Spleen (tissue), 11 donors: Measurements from ENCODE around the gene ACVRL1. TPM values are rescaled to one million over a fixed set of nuclear protein-coding genes. Genes with fewer than 3 reads are reported as not detected.

Source experiments
- DNase-seq: peaks from one replicate; pipeline ENCODE4 v3.0.0-alpha.2; 2020
- H3K27ac ChIP-seq, 8 donors: fragments of 200-600 bp; sonication (generic) in 7 of 8; 1 replicate in 4 of 8; 2 replicates in 4 of 8; pipeline versions ENCODE4 v1.5.0 to v1.8.0; 2016 to 2021; ENCODE audit warnings: inconsistent platforms in 4 of 8, mild to moderate bottlenecking in 4 of 8, moderate library complexity in 1 of 8
- H3K27me3 ChIP-seq, 7 donors: fragments of 200-600 bp; sonication (generic) in 6 of 7; replicated peaks in 1 of 7; 1 replicate in 4 of 7; 2 replicates in 3 of 7; pipeline versions ENCODE4 v1.5.0 to v1.8.0; 2016 to 2021; ENCODE audit warnings: inconsistent platforms in 3 of 7, mild to moderate bottlenecking in 1 of 7
- H3K36me3 ChIP-seq, 6 donors: fragments of 200-600 bp; sonication (generic) in 5 of 6; 1 replicate in 4 of 6; 2 replicates in 2 of 6; pipeline versions ENCODE4 v1.5.0 to v1.8.0; 2016 to 2021; ENCODE audit warnings: inconsistent platforms in 2 of 6
- H3K4me1 ChIP-seq, 6 donors: fragments of 200-600 bp; sonication (generic) in 5 of 6; 1 replicate in 3 of 6; 2 replicates in 3 of 6; pipeline versions ENCODE4 v1.5.0 to v1.8.0; 2016 to 2021; ENCODE audit warnings: inconsistent platforms in 3 of 6
- H3K4me3 ChIP-seq, 8 donors: fragments of 200-600 bp; sonication (generic) in 7 of 8; 1 replicate in 4 of 8; 2 replicates in 4 of 8; pipeline versions ENCODE4 v1.5.0 to v1.8.0; 2016 to 2021; ENCODE audit warnings: inconsistent platforms in 4 of 8, mild to moderate bottlenecking in 4 of 8, moderate library complexity in 2 of 8
- H3K9me3 ChIP-seq, 8 donors: fragments of 200-600 bp; sonication (generic) in 7 of 8; 1 replicate in 4 of 8; 2 replicates in 4 of 8; pipeline versions ENCODE4 v1.5.0 to v1.8.0; 2016 to 2021; ENCODE audit warnings: inconsistent platforms in 4 of 8
- CTCF ChIP-seq, 11 experiments: fragments of 200-600 bp in 7 of 11; fragments of 450-650 bp in 4 of 11; sonication (generic) in 4 of 11; IDR thresholded peaks in 8 of 11; conservative IDR thresholded peaks in 3 of 11; 1 replicate in 7 of 11; 2 replicates in 4 of 11; pipeline versions ENCODE4 v1.4.0 to v1.8.0; 2016 to 2021; ENCODE audit warnings: antibody characterized with exemption in 11 of 11, inconsistent platforms in 4 of 11, mild to moderate bottlenecking in 1 of 11
- POLR2A ChIP-seq, 3 donors: fragments of 450-650 bp; IDR thresholded peaks; one replicate each; pipeline ENCODE4 v1.5.1; 2017; ENCODE audit warnings: antibody characterized with exemption in 3 of 3, mild to moderate bottlenecking in 1 of 3
- POLR2AphosphoS5 ChIP-seq, 3 donors: sonication (generic); formaldehyde crosslinking; IDR thresholded peaks; one replicate each; pipeline ENCODE4 v1.5.1; 2017; ENCODE audit warnings: antibody characterized with exemption in 3 of 3
- WGBS, 5 donors: extraction: QIAGEN DNeasy Blood & Tissue Kit in 3 of 5; methylation state at CpG; one replicate each; pipeline versions ENCODE4 v1.1.5 to v1.1.7; 2013 to 2018; 5-methylcytosine and 5-hydroxymethylcytosine counted together
- intact Hi-C: fragments of 100-400 bp; cut with DNase I; formaldehyde crosslinking; loops from one replicate; pipeline ENCODE4 v1.15.0; 2023; ENCODE audit warnings: low total_unique reads
- polyA plus RNA-seq, 3 donors: library from polyadenylated mRNA; stranded (reverse); fragments of 200-250 nt; gene quantifications; one replicate each; pipeline ENCODE4 v1.2.1, GENCODE V29; 2013
- total RNA-seq, 7 donors: library from RNA; depleted of rRNA in 3 of 7; stranded (reverse); fragments of >200 nt in 3 of 7; fragmentation: NEBNext Ultra II Directional in 4 of 7; extraction: Animal tissue kit (Norgen Biotek cat#: 25700) in 4 of 7; gene quantifications; one replicate each; pipeline versions ENCODE4 v1.1.0 to v1.2.1, GENCODE V29; 2016 to 2021
- donor health status: healthy with polysubstance abuse.
- donor health status: DM: no; HTN: no; CAD: no; lungs with moderate emphysema.
- donor health status: DM: no; HTN: no; CAD: no.
- donor health status: Bipolar disorder and iron deficiency.
- donor health status: healthy.
- donor health status: DM: no; HTN: no; CAD: no.
- donor health status: DM: yes; HTN: yes; CAD: no.

Gene ACVRL1
- total and polyA plus RNA-seq, 10 donors = 12.5 to 109 (median 89.1) TPM

GRCh38 chr12:51923506-51924365, 16.4 kb downstream of the ACVRL1 start:
- intact Hi-C loops = no loop called here
- Histone ChIP-seq H3K27ac (peak overlapping the region in 7 of 8 donors; percentile 69 to 83 (median 79)), H3K4me3 (peak overlapping the region in 3 of 8 donors; percentile 3 to 45 (median 14)), H3K4me1 (peaks cover 19 to 58% (median 48%) of the 10 kb centered on the region in 6 donors), H3K36me3 (peaks cover 0 to 25% (median 3%) of the 10 kb centered on the region in 6 donors), H3K27me3 (no peaks in the 10 kb centered on the region), H3K9me3 (no peaks in the 10 kb centered on the region)
- 23 to 52% (median 27%) methylated on average over 15 to 31 of the region's 31 CpGs for WGBS, 5 donors
- DNase-seq = peak; percentile 92
- peak; percentile 28 to 79 (median 67) for TF ChIP-seq POLR2AphosphoS5 (IDR thresholded peaks at IDR 0.05)
- peak; percentile 56 to 96 (median 88) for TF ChIP-seq CTCF (IDR thresholded peaks at IDR 0.05 in 8 of 11, conservative IDR thresholded peaks at IDR 0.05 in 3 of 11)
- TF ChIP-seq POLR2A (IDR thresholded peaks at IDR 0.05) = no peak

- peaks cover 19 to 58% (median 48%) of the 10 kb centered on the region in 6 donors for H3K4me1 ChIP-seq
- peak overlapping the region in 4 of 8 donors; percentile 75 to 85 (median 82) for H3K27ac ChIP-seq
- no peak overlapping the region for H3K4me3 ChIP-seq
- 77 to 95% (median 83%) methylated on average over 5 of the region's 5 CpGs for WGBS, 5 donors
- DNase-seq = no peak
- TF ChIP-seq POLR2A (IDR thresholded peaks at IDR 0.05) (no peak), CTCF (IDR thresholded peaks at IDR 0.05 in 8 of 11, conservative IDR thresholded peaks at IDR 0.05 in 3 of 11) (no peak), POLR2AphosphoS5 (IDR thresholded peaks at IDR 0.05) (no peak)
- intact Hi-C loops = no loop called here
- no peaks in the 10 kb centered on the region for H3K9me3 ChIP-seq
- peaks cover 0 to 17% (median 3%) of the 10 kb centered on the region in 6 donors for H3K36me3 ChIP-seq
- H3K27me3 ChIP-seq = no peaks in the 10 kb centered on the region
These were observed 17.4 kb downstream of the ACVRL1 start for GRCh38 chr12:51924551-51925319.

GRCh38 chr12:51925346-51926063, 18.2 kb downstream of the ACVRL1 start:
- Histone ChIP-seq H3K9me3 (no peaks in the 10 kb centered on the region), H3K27me3 (no peaks in the 10 kb centered on the region), H3K36me3 (peaks cover 0 to 9% (median 0%) of the 10 kb centered on the region in 6 donors), H3K4me1 (peaks cover 19 to 58% (median 48%) of the 10 kb centered on the region in 6 donors), H3K4me3 (no peak overlapping the region), H3K27ac (peak overlapping the region; percentile 59 to 85 (median 76))
- intact Hi-C loops = no loop called here
- no peak for DNase-seq
- TF ChIP-seq POLR2A (IDR thresholded peaks at IDR 0.05) = no peak
- no peak for TF ChIP-seq POLR2AphosphoS5 (IDR thresholded peaks at IDR 0.05)
- no peak for TF ChIP-seq CTCF (IDR thresholded peaks at IDR 0.05 in 8 of 11, conservative IDR thresholded peaks at IDR 0.05 in 3 of 11)
- 51 to 70% (median 66%) methylated on average over 3 of the region's 3 CpGs for WGBS, 5 donors
